Epithelial cell of esophagus (primary cell): ENCODE results near the gene TPCN2.

Experiments
- DNase-seq: peaks from one replicate; pipeline ENCODE4 v3.0.0; 2010; ENCODE audit warnings: low read depth
- H3K4me3 ChIP-seq: 2 replicates; pipeline ENCODE4 v1.5.1; 2011; ENCODE audit warnings: mild to moderate bottlenecking, low read length, control low read depth
- CTCF ChIP-seq: IDR thresholded peaks from 2 replicates; pipeline ENCODE4 v1.5.1; 2011; ENCODE audit warnings: low read depth, mild to moderate bottlenecking, low read length, control low read depth, inconsistent platforms; ENCODE audit not compliant: insufficient read depth; ENCODE audit errors: missing control alignments

TPCN2 gene

DNA sequence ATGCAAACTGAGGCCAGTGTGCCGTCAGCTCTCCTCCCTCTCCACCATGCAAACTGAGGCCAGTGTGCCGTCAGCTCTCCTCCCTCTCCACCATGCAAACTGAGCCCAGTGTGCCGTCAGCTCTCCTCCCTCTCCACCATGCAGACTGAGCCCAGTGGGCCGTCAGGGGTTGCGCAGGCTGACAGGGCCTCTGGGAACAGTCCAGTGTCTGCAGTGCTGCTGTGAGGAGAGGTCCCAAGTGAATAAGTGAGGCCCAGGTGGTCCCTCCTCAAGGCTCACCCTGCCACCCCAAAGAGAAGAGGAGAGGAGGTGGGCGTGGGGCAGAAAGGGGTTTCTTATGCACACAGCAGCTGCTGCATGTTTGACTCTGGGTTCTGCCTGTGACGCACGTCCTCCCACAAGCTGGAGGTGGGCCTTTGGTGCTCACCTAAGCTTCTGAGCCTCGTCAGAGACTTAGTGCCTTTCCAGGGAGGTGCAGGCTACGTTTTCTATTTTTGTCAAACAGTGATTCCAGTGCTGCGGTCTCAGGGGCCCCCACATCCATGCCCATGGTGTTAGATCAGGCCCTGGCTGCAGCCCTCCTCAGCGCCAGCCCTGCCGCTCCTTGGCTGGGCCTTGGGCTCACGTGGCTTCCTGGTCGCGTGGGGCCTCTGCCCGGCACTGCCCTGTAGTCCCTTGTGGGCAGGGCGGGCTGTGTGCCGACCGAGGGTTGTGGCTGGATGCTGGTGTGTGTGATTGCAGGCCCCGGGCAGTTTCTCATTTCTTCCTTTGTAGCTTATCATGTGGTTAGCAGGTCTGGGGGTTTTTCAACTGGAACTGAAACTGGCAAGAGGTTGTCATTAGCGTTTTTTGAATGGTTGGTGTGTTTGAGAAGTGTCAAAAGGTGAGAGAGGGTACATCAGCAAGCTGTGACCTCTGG, 7.1 kb downstream of the TPCN2 start:
- TF ChIP-seq CTCF: no peak
- no peak overlapping the region for H3K4me3 ChIP-seq
- DNase-seq: no peak

DNA sequence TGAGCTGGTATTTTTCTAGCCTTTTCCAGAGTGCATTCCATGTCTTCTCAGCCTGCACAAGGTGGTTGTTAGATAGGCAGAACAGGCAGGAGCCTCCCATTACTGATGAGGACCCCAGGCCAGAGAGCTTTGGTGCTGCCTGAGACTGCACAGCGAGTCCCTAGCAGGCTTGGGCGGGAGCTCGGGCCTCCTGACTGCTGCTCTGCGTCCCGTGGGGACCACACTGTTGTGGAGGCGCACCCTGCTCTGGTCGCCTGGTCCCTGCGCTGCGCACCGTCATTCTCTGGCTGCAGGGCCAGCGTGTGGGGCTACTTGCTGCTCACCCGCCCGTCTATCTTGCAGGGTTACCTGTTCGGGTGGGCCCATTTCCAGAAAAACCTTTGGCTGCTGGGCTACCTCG, 8.5 kb downstream of the TPCN2 start:
- no peak for DNase-seq
- TF ChIP-seq CTCF: no peak
- H3K4me3 ChIP-seq: no peak overlapping the region

DNA sequence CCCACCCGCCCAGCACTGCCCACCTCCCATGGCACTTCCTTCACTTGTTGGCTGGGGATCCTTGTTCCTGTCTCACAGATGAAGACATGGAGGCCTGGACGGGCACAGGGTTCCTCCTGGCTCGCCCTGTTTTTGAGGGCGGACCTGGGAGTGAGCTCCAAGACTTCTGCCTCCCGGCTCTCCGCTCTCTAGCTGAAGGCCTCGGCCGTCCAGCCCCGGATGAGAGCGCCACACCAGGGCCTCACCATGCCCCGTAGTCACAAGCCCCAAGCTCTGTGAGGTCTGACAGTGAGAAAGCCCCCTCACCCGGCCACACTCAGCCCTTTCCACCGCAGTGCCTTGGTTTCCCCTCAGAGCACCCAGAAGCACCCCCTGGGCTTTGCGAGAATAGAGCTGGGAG, 9.1 kb downstream of the TPCN2 start:
- no peak for TF ChIP-seq CTCF
- DNase-seq: no peak
- no peak overlapping the region for H3K4me3 ChIP-seq

DNA sequence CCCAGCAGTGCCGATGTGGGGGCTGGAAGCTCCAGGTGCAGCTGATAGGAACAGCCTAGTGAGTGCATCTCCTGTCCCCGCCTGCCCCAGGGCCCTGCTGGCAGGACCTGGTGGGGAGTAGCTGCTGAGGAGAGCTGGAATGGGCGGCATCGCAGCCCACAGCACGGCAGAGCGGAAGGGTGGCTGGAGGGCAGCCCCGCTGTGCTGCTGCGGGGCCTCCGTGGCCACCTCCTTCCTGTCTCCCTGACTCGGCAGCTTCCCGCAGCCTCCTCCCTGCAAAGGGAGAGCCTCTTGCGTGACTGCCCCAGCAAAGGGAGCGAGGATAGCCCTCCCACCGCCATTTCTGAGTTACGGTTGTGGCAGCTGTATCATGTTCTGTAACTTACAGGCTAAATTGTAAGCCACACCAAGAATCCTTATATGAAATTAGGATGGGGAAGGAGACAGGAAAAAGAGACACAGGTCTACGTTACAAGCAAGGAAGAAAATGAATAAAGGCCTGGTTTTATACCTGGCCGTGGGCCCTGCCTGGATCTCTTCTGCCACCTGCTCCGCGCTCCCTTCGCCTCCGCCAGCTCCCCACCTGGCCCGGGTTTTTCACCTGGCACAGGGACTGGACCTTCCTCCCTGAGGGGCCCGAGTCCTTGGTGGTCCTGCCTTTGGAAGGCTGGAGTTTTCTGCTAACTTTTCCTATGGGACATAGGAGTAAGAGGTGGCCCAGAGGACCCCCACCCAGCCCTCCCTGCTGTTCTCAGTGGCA, 10.0 kb downstream of the TPCN2 start:
- TF ChIP-seq CTCF: no peak
- no peak overlapping the region for H3K4me3 ChIP-seq
- no peak for DNase-seq

DNA sequence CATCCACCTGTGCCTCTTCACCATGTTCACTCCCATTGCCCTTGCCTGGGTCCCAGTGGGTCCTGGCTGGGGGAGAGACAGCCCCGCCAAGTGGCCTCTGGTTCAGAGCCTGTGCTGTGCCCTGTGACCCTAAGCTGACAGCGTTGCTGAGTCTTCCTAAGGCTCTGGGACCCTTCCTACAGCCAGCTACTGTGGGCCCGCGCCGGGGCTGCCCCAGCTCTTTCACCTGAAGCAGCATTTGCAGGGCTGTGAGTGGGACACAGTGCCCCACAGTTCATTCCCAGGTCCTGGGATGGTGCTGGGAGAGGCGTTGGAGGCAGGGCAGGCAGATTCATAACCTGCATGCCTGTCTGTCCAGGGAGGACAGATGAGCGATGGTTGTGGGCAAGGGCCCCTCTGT, 10.7 kb downstream of the TPCN2 start:
- no peak overlapping the region for H3K4me3 ChIP-seq
- no peak for TF ChIP-seq CTCF
- DNase-seq: no peak

- H3K4me3 ChIP-seq: no peak overlapping the region
- TF ChIP-seq CTCF: no peak
- DNase-seq: no peak
Observed at GRCh38 chr11:69059985-69060384, 11.3 kb downstream of the TPCN2 start.
